Activated CD4-positive, alpha-beta T cell treated with anti-CD3 and anti-CD28 coated beads for 36 hours (primary cell): Measurements from ENCODE around the gene GLCCI1. TPM values are rescaled to one million over a fixed set of nuclear protein-coding genes. Genes with fewer than 3 reads are reported as not detected.
A peak's percentile ranks its signal among the peaks of the same experiment; 100 is the strongest.

Source experiments
- ATAC-seq: fragments of 200-7000 bp; cut with Tn5 transposase; one replicate; pipeline ENCODE4 v1.10.0; 2021; ENCODE audit warnings: mild to moderate bottlenecking, moderate library complexity
- CTCF ChIA-PET: fragments of 350-600 bp; sonication (Branson Sonifier 250); formaldehyde crosslinking; loops from one replicate; lab custom pipeline; 2021; ENCODE audit warnings: antibody characterized with exemption; lab: Charles Lee
- POLR2A ChIA-PET: fragments of 350-600 bp; sonication (Branson Sonifier 250); formaldehyde crosslinking; loops from one replicate; lab custom pipeline; 2021; ENCODE audit warnings: antibody characterized with exemption, inconsistent platforms; lab: Charles Lee
- DNase-seq: peaks from one replicate; pipeline ENCODE4 v3.0.0-alpha.2; 2020
- H3K27ac Mint-ChIP-seq: one replicate; pipeline ENCODE4 v1.8.0; 2021; ENCODE audit warnings: mixed read lengths
- H3K27me3 Mint-ChIP-seq: one replicate; pipeline ENCODE4 v1.8.0; 2021; ENCODE audit warnings: mixed read lengths
- H3K36me3 Mint-ChIP-seq: one replicate; pipeline ENCODE4 v1.8.0; 2021; ENCODE audit warnings: low read depth, mixed read lengths
- H3K4me1 Mint-ChIP-seq: one replicate; pipeline ENCODE4 v1.8.0; 2021; ENCODE audit warnings: mixed read lengths
- H3K4me3 Mint-ChIP-seq: one replicate; pipeline ENCODE4 v1.8.0; 2021; ENCODE audit warnings: mild to moderate bottlenecking, moderate library complexity, mixed read lengths
- H3K9me3 Mint-ChIP-seq: one replicate; pipeline ENCODE4 v1.8.0; 2021; ENCODE audit warnings: low read depth, mixed read lengths
- intact Hi-C, 2 experiments: fragments of 100-400 bp; cut with DNase I in 1 of 2; cut with micrococcal nuclease in 1 of 2; formaldehyde crosslinking; loops; one replicate each; pipeline versions ENCODE4 v1.14.2 to v1.15.1; 2022 to 2024; cut with DNase I, micrococcal nuclease
- total RNA-seq, 2 experiments: library from RNA; stranded (reverse); gene quantifications; one replicate each; pipeline ENCODE4 v1.2.3, GENCODE V29; 2021

Gene GLCCI1
- total RNA-seq, 2 experiments from 2014 or later, result 12.3 to 15.1 TPM

GRCh38 chr7:7962851-7963250, 5.7 kb upstream of the GLCCI1 start:
- intact Hi-C loops, result loop anchor here in 1 of 2 experiments (10.0 kb wide), 1 partner anchor 398 kb away; the partner anchor contains the start of gene MIOS
- Mint-ChIP-seq H3K9me3 (no peaks in the 10 kb centered on the region), H3K36me3 (no peaks in the 10 kb centered on the region), H3K27ac (no peak overlapping the region), H3K27me3 (no peaks in the 10 kb centered on the region), H3K4me1 (peaks cover 23% of the 10 kb centered on the region), H3K4me3 (no peak overlapping the region)
- CTCF ChIA-PET, result interaction anchor here (0.5 to 1.4 kb wide), 2 partner anchors 18 to 43 kb away, joined by 3 read pairs; no protein-coding TSS in a partner anchor
- no peak for ATAC-seq
- POLR2A ChIA-PET, result no interaction called here
- DNase-seq, result no peak

GRCh38 chr7:7964250-7964649, 4.3 kb upstream of the GLCCI1 start:
- peaks cover 23% of the 10 kb centered on the region for H3K4me1 Mint-ChIP-seq
- ATAC-seq (no peak), DNase-seq (no peak)
- ChIA-PET POLR2A (no interaction called here), CTCF (interaction anchor here (1.1 kb wide), 1 partner anchor 72 kb away, joined by 3 read pairs; no protein-coding TSS in a partner anchor)
- no peak overlapping the region for H3K27ac Mint-ChIP-seq
- intact Hi-C loops, result loop anchor here in 1 of 2 experiments (10.0 kb wide), 1 partner anchor 399 kb away; the partner anchor contains the start of gene MIOS
- no peaks in the 10 kb centered on the region for H3K36me3 Mint-ChIP-seq
- H3K27me3 Mint-ChIP-seq, result no peaks in the 10 kb centered on the region
- H3K9me3 Mint-ChIP-seq, result no peaks in the 10 kb centered on the region
- no peak overlapping the region for H3K4me3 Mint-ChIP-seq

GRCh38 chr7:7964691-7965090, 3.9 kb upstream of the GLCCI1 start:
- no peaks in the 10 kb centered on the region for H3K36me3 Mint-ChIP-seq
- no peaks in the 10 kb centered on the region for H3K9me3 Mint-ChIP-seq
- POLR2A ChIA-PET, result no interaction called here
- ATAC-seq (no peak), DNase-seq (no peak)
- no peak overlapping the region for H3K27ac Mint-ChIP-seq
- no peak overlapping the region for H3K4me3 Mint-ChIP-seq
- no peaks in the 10 kb centered on the region for H3K27me3 Mint-ChIP-seq
- H3K4me1 Mint-ChIP-seq, result peaks cover 23% of the 10 kb centered on the region
- CTCF ChIA-PET, result interaction anchor here (1.1 to 1.8 kb wide), 2 partner anchors 11 to 72 kb away, joined by 3 to 8 read pairs; no protein-coding TSS in a partner anchor
- intact Hi-C loops, result loop anchor here in 1 of 2 experiments (5.0 to 10.0 kb wide), 2 partner anchors 202 to 400 kb away; partner anchors contain the start of gene MIOS

GRCh38 chr7:7965301-7965700, 3.3 kb upstream of the GLCCI1 start:
- ChIA-PET POLR2A (no interaction called here), CTCF (interaction anchor here (0.9 to 2.4 kb wide), 6 partner anchors 11 to 284 kb away, joined by 3 to 8 read pairs (median 7); no protein-coding TSS in a partner anchor)
- H3K4me1 Mint-ChIP-seq, result peaks cover 23% of the 10 kb centered on the region
- no peaks in the 10 kb centered on the region for H3K36me3 Mint-ChIP-seq
- H3K27ac Mint-ChIP-seq, result peak overlapping the region; percentile 27
- ATAC-seq (no peak), DNase-seq (no peak)
- H3K27me3 Mint-ChIP-seq, result no peaks in the 10 kb centered on the region
- H3K4me3 Mint-ChIP-seq, result no peak overlapping the region
- intact Hi-C loops, result loop anchor here in 1 of 2 experiments (5.0 to 10.0 kb wide), 2 partner anchors 203 to 400 kb away; partner anchors contain the start of gene MIOS
- no peaks in the 10 kb centered on the region for H3K9me3 Mint-ChIP-seq

GRCh38 chr7:7966141-7966734, 2.4 kb upstream of the GLCCI1 start:
- H3K27ac Mint-ChIP-seq, result no peak overlapping the region
- POLR2A ChIA-PET, result interaction anchor here (1.2 kb wide), 1 partner anchor 159 kb away, joined by 3 read pairs; no protein-coding TSS in a partner anchor

GRCh38 chr7:7967886-7968543, 581 bp upstream of the GLCCI1 start:
- Mint-ChIP-seq H3K27ac (peak overlapping the region; percentile 95), H3K27me3 (no peaks in the 10 kb centered on the region), H3K36me3 (no peaks in the 10 kb centered on the region), H3K9me3 (no peaks in the 10 kb centered on the region), H3K4me1 (peaks cover 26% of the 10 kb centered on the region), H3K4me3 (peak overlapping the region; percentile 89)
- intact Hi-C loops, result loop anchor here (1.0 to 10.0 kb wide), 16 partner anchors 23 to 785 kb away; partner anchors contain the start of genes C1GALT1 (in 2 of the 2), MIOS (in 2 of the 2), UMAD1 (in 2 of the 2) and RPA3 (in 1 of the 2)
- POLR2A ChIA-PET, result interaction anchor here (0.7 kb wide), 1 partner anchor 208 kb away, joined by 3 read pairs; no protein-coding TSS in a partner anchor
- CTCF ChIA-PET, result interaction anchor here (0.8 to 2.4 kb wide), 3 partner anchors 74 to 249 kb away, joined by 3 to 7 read pairs (median 4); no protein-coding TSS in a partner anchor
- no peak for DNase-seq
- ATAC-seq, result no peak

More at GRCh38 chr7:7966141-7966734, 2.4 kb upstream of the GLCCI1 start:
- H3K9me3 Mint-ChIP-seq, result no peaks in the 10 kb centered on the region
- no peak for ATAC-seq
- DNase-seq, result no peak
- intact Hi-C loops, result loop anchor here in 1 of 2 experiments (2.0 to 10.0 kb wide), 3 partner anchors 45 to 401 kb away; partner anchors contain the start of gene MIOS
- CTCF ChIA-PET, result interaction anchor here (0.9 to 2.4 kb wide), 7 partner anchors 11 to 324 kb away, joined by 3 to 8 read pairs (median 7); no protein-coding TSS in a partner anchor
- H3K36me3 Mint-ChIP-seq, result no peaks in the 10 kb centered on the region
- no peak overlapping the region for H3K4me3 Mint-ChIP-seq
- H3K4me1 Mint-ChIP-seq, result peaks cover 23% of the 10 kb centered on the region
- no peaks in the 10 kb centered on the region for H3K27me3 Mint-ChIP-seq

GRCh38 chr7:7969306-7970236, 975 bp downstream of the GLCCI1 start:
- POLR2A ChIA-PET, result interaction anchor here (0.6 to 1.5 kb wide), 4 partner anchors 20 to 476 kb away, joined by 3 to 5 read pairs (median 4); no protein-coding TSS in a partner anchor
- Mint-ChIP-seq H3K27ac (peak overlapping the region; percentile 38), H3K4me3 (peak overlapping the region; percentile 65), H3K36me3 (no peaks in the 10 kb centered on the region), H3K27me3 (no peaks in the 10 kb centered on the region), H3K4me1 (peaks cover 30% of the 10 kb centered on the region), H3K9me3 (no peaks in the 10 kb centered on the region)
- DNase-seq, result peak; percentile 68
- CTCF ChIA-PET, result interaction anchor here (1.1 to 1.7 kb wide), 3 partner anchors 13 to 50 kb away, joined by 3 to 4 read pairs (median 4); no protein-coding TSS in a partner anchor
- ATAC-seq, result no peak
- intact Hi-C loops, result loop anchor here (1.0 to 10.0 kb wide), 14 partner anchors 45 to 787 kb away; partner anchors contain the start of genes C1GALT1 (in 2 of the 2), MIOS (in 1 of the 2), RPA3 (in 1 of the 2) and UMAD1 (in 1 of the 2)

- POLR2A ChIA-PET, result interaction anchor here (0.6 to 1.5 kb wide), 6 partner anchors 12 to 477 kb away, joined by 3 to 6 read pairs (median 4); partner anchors contain the start of gene UMAD1
- Mint-ChIP-seq H3K9me3 (no peaks in the 10 kb centered on the region), H3K36me3 (no peaks in the 10 kb centered on the region)
These were observed 1.6 kb downstream of the GLCCI1 start for GRCh38 chr7:7970237-7970530.

GRCh38 chr7:7970531-7971307, 2.1 kb downstream of the GLCCI1 start:
- H3K9me3 Mint-ChIP-seq, result no peaks in the 10 kb centered on the region
- ATAC-seq (no peak), DNase-seq (peak; percentile 11)
- no peaks in the 10 kb centered on the region for H3K36me3 Mint-ChIP-seq
- ChIA-PET POLR2A (interaction anchor here (0.5 to 1.5 kb wide), 8 partner anchors 11 to 477 kb away, joined by 3 to 6 read pairs (median 4); partner anchors contain the start of gene UMAD1), CTCF (interaction anchor here (1.0 to 1.7 kb wide), 5 partner anchors 12 to 246 kb away, joined by 3 to 5 read pairs (median 4); no protein-coding TSS in a partner anchor)
- no peaks in the 10 kb centered on the region for H3K27me3 Mint-ChIP-seq
- intact Hi-C loops, result loop anchor here (1.0 to 5.0 kb wide), 3 partner anchors 72 to 220 kb away; no protein-coding TSS in a partner anchor
- H3K27ac Mint-ChIP-seq, result no peak overlapping the region
- no peak overlapping the region for H3K4me3 Mint-ChIP-seq
- H3K4me1 Mint-ChIP-seq, result peaks cover 31% of the 10 kb centered on the region

More at GRCh38 chr7:7970237-7970530, 1.6 kb downstream of the GLCCI1 start:
- peaks cover 31% of the 10 kb centered on the region for H3K4me1 Mint-ChIP-seq
- ATAC-seq (no peak), DNase-seq (peak; percentile 41)
- no peak overlapping the region for H3K27ac Mint-ChIP-seq
- H3K27me3 Mint-ChIP-seq, result no peaks in the 10 kb centered on the region
- CTCF ChIA-PET, result interaction anchor here (1.0 to 1.7 kb wide), 5 partner anchors 13 to 247 kb away, joined by 3 to 5 read pairs (median 4); no protein-coding TSS in a partner anchor
- H3K4me3 Mint-ChIP-seq, result no peak overlapping the region
- intact Hi-C loops, result loop anchor here (1.0 to 5.0 kb wide), 3 partner anchors 72 to 220 kb away; no protein-coding TSS in a partner anchor
